Measurements from ENCODE around the gene KNDC1.
A peak's percentile ranks its signal among the peaks of the same experiment; 100 is the strongest.

KNDC1 gene

GRCh38 chr10:133185916-133186315 is 25.9 kb downstream of the KNDC1 start:
- intact Hi-C loops (cut with DNase I) = no loop called here
- DNase-seq = peak in 3 of 10 donors; percentile 48 to 84 (median 59)

GRCh38 chr10:133186416-133187090 is 26.5 kb downstream of the KNDC1 start:
- peak in 4 of 10 donors; percentile 4 to 73 (median 66) for DNase-seq

GRCh38 chr10:133187091-133187905 is 27.3 kb downstream of the KNDC1 start:
- peak in 4 of 10 donors; percentile 15 to 68 (median 64) for DNase-seq
- intact Hi-C loops (cut with DNase I) = no loop called here

More at GRCh38 chr10:133186416-133187090, 26.5 kb downstream of the KNDC1 start:
- intact Hi-C loops (cut with DNase I) = no loop called here

DNA sequence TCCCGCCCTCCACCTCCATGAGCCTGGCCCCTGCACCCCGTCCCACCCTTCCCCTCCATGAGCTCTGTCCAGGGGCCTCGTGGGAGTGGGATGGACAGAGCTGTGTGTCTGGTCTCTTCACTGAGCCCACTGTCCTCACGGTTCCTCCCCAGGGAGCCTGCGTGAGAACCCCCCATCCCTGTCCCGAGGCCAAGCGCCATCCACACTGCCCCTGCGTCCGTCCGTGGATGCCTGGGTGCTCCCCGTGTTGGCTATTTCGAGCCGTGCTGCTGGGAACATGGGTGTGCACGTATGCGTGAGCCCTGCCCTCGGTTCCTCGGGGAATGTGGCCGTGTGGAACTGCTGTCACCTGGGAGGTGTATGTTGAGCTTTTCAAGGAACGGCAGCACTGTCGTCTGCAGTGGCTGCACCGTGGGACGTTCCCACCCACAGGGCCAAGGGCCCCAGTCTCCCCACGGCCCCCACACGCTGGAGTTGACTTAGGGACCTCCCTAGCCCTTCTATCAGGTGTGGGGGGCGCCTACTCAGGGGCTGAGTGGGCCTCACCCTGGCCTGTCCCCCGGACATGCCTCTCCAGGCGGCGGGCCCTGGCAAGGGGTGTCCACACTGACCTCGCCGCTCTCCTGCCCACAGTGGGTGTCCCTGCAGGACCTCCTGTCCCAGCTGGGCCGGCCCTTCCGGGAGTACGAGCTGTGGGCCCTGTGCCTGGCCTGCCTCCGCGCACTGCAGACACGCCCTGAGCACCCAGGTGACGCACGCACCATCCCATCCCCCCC is 28.1 kb downstream of the KNDC1 start:
- intact Hi-C loops (cut with DNase I) = no loop called here
- DNase-seq = peak in 4 of 10 donors; percentile 23 to 82 (median 60)

DNA sequence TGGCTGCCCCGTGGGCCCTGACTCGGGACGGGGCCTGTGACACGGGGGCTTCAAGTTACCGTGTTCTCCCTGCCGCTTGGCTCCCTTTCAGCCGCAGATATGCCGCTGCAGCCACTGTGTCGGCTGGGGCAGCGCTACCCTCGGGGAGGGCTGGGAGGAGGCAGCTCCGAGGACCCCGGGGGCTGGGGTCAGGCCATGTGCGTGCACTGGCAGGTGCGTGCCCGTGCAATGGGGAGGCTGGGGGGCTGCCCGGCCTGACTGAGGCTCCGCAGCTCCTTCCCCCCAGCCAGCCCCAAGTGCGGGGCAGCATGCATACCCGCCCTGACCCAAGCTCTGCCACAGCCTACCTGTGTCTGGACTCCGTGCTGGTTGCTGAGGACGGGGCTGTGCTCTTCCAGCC is 29.2 kb downstream of the KNDC1 start:
- intact Hi-C loops (cut with DNase I) = no loop called here
- peak in 4 of 10 donors; percentile 25 to 77 (median 50) for DNase-seq

DNA sequence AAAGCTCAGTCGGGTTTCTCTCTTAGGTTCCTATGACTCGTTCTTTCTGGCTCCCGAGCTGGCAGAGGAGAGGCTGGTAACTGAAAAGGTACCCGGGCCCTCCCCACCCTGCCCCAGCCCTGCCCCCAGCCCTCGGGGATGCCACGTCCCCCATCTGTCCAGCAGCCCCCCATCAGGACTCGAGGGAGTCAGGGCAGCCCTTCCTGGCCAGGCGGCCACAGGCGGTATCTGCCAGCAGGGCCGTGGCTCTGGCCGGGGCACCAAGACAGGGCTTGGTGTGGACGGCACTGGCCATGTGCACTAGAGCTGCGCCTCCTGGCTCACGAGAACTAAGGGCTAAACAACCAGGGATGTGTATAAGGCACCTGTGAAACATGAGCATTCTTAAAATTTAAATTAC is 29.7 kb downstream of the KNDC1 start:
- intact Hi-C loops (cut with DNase I) = no loop called here
- DNase-seq = peak in 4 of 10 donors; percentile 9 to 71 (median 60)

GRCh38 chr10:133190225-133190624 is 30.2 kb downstream of the KNDC1 start:
- DNase-seq = peak in 3 of 10 donors; percentile 1 to 71 (median 55)
- intact Hi-C loops (cut with DNase I) = no loop called here

DNA sequence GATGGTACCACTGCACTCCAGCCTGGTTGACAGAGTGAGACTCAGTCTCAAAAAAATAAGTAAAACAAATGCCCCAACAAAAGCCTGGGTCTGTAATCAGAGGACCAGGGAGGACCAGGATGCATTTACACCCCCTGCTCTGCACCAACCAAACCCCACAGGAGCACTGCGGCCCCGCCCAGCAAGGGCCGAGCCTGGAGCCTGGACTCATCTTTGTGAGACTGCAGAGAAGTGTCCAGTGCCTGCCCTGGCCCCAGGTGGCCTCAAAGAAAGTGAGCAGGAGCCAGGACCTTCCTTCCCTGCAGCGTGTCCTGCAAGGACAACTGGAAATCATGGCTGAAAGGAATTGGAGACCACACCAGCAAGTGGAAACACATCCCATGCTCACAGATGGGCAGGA is 31.6 kb downstream of the KNDC1 start:
- intact Hi-C loops (cut with DNase I) = no loop called here
- peak in 4 of 10 donors; percentile 21 to 74 (median 40) for DNase-seq

- peak in 1 of 10 donors; percentile 30 for DNase-seq
- intact Hi-C loops (cut with DNase I) = no loop called here
These were observed 34.1 kb downstream of the KNDC1 start for GRCh38 chr10:133194151-133194550.

DNA sequence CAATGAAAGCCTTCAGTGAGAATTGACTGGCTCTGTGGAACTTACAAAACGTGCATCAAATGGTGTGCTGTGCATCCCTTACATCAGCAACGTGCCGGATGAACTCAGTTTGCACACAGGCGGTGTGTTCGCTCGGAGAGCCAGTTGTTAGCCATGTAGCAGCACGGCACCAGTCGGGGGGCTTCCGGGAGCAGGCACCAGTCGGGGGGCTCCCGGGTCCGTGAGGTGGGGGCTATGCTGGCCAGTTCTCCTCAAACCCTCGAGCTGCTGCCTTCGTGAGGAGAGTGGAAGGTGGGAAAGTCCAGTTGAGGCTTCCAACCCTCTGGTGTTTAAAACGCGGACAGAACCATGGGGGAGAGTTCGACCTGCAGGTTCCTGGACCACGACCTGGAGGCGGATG is 35.1 kb downstream of the KNDC1 start:
- intact Hi-C loops (cut with DNase I) = no loop called here
- peak in 3 of 10 donors; percentile 45 to 61 (median 58) for DNase-seq

DNA sequence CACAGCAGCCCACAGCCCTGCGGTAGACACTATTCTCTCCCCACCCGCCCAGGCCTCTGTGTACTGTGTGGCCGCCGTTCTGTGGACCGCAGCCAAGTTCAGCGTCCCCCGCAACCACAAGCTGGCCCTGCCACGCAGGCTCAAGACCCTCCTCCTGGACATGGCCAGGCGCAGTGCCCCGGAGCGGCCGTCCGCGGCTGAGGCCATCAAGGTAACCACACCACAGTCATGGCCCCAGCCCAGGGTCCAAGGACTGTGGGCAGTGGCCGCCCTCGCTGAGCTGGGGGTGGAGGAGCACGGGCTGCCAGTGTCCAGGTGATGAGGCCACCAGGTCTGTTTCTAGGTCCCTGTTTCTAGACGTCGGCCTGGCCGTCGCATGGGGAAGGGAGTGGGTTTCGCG is 35.6 kb downstream of the KNDC1 start:
- DNase-seq = peak in 4 of 10 donors; percentile 24 to 79 (median 72)
- intact Hi-C loops (cut with DNase I) = no loop called here

DNA sequence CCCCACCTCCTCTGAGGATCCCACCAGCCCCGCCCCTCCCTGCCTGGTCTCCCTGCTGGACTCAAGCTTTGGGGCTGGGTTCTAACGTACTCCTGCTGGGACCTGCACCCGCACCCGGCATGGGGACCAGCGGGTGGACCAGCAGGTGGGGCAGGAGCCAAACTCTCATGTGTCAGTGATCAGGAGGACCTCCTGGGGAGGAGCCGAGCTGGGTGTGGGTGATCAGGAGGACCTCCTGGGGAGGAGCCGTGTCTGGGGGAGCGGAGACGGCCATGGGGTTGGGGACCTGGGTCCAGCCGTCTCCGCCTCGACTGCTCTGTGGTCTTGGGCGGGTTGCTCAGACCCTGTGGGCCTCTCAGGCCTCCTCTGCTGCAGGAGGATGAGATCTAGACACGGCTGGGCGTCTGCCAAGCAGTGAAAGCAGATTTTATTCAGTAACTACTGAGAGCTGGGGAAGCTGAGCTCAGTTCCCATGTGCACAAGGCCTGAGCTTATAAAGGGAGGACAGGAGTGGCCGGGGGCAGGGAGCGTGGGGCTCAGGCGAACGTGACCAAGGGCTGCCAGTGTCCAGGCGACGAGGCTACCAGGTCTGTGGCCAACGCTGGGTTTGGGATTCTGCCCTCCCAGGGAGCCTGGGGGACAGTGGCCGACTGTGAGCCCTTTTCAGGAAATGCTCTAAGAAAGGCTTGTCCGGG is 36.3 kb downstream of the KNDC1 start:
- intact Hi-C loops (cut with DNase I) = no loop called here
- DNase-seq = peak in 7 of 10 donors; percentile 37 to 88 (median 57)

DNA sequence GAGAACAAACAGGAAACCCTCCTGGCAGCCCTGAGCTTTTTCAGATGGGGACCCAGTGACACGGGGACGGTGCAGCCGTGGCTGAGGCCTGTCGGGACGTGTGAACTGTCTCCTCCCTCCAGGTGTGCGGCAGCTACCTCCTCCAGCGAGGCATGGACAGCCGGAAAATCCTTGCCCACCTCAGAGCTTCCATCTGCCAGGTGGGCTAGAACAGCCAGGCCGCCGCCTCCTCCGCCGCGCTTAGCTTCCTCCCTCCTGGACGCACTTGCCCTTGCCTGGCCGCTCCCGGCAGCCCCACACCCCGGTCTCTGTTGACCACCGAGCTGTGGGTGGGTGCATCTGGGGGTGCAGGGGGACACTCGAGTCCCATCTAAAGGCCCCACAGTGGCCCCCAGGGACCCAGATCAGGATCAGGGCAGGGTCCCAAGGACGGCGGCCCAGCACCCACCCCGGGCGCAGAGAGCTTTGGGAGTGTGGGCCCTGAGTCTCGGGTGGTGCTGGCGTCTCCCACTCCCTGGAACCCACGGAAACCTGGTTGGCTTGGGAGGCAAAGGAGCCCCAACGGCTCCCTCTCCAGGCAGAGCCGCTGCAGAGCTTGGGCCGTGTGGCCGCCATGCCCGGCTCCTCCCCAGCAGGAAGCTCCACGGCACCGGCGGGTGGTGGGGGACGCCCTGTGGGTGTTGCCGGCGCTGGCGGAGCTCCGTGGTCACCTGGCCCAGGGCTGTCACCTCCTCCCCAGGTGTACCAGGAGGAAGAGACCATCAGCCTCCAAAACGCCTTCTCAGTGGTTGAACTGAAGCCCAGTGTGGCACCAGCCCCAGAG is 37.1 kb downstream of the KNDC1 start:
- intact Hi-C loops (cut with DNase I) = no loop called here
- peak in 4 of 10 donors; percentile 23 to 81 (median 70) for DNase-seq

DNA sequence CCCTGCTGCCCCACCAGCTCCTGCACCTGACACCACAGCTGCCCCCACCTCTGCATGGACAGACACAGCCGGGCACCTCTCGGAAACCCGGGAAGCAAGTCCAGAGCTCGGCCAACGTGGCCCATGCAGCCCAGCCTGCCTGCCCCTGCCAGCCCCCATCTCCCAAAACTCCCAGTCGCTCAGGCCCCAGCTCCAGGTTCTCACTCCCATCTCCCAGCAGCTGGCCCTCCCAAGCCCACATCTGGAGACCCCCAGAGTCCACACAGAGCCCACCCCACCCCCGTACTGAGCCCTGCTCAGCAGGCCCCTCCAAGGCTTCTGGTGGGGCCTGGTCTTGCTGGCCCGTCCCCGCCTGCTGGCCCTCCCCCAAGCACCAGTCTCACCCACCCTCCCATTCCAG is 37.8 kb downstream of the KNDC1 start:
- DNase-seq = peak in 4 of 10 donors; percentile 28 to 67 (median 59)
- intact Hi-C loops (cut with DNase I) = no loop called here

DNA sequence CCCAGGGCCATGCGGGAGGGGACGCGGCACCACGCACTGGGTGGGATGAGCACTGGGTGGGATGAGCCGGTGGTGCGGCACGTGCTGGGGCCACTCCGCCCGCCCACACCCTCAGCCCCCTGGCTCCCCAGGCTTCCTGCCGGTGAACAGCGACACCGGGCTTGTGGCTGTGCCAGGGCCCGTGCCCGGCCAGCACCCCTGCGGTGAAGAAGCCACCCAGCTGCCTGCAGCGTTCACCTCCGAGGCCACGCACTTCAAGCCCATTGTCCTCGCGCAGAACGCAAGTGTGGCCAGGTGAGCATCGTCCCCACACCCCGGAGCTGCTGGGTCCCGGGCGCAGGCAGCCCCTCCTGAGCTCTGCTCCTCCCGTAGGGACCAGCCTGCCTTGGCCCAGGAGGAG is 38.2 kb downstream of the KNDC1 start:
- DNase-seq = peak in 3 of 10 donors; percentile 24 to 72 (median 62)
- intact Hi-C loops (cut with DNase I) = no loop called here

GRCh38 chr10:133198621-133199487 is 38.8 kb downstream of the KNDC1 start:
- intact Hi-C loops (cut with DNase I) = no loop called here
- peak in 4 of 10 donors; percentile 15 to 83 (median 61) for DNase-seq

GRCh38 chr10:133199488-133199885 is 39.5 kb downstream of the KNDC1 start:
- peak in 2 of 10 donors; percentile 46 to 51 for DNase-seq
- intact Hi-C loops (cut with DNase I) = no loop called here

GRCh38 chr10:133199992-133200611 is 40.1 kb downstream of the KNDC1 start:
- intact Hi-C loops (cut with DNase I) = no loop called here
- peak in 4 of 10 donors; percentile 15 to 80 (median 68) for DNase-seq
